Measurements from ENCODE around the gene AKAP6.

The AKAP6 gene

GRCh38 chr14:32561520-32561919, 232.4 kb downstream of the AKAP6 start:
- H3K9me2 ChIP-seq (replicated peaks; ENCODE audit: control insufficient read depth, low read length) = no peaks in the 10 kb centered on the region
- H3F3A ChIP-seq (ENCODE audit: control insufficient read depth, insufficient read depth) = no peaks in the 10 kb centered on the region
- H4K20me1 ChIP-seq (ENCODE audit: control insufficient read depth, insufficient read depth, low read depth, low read length) = no peaks in the 10 kb centered on the region
- H3K4me3 ChIP-seq (ENCODE audit: low read length) = no peak overlapping the region
- no peaks in the 10 kb centered on the region for H3K4me1 ChIP-seq (ENCODE audit: control insufficient read depth, low read length)
- no peaks in the 10 kb centered on the region for H3K79me2 ChIP-seq (ENCODE audit: control insufficient read depth, low read length)
- no peaks in the 10 kb centered on the region for H3K27me3 ChIP-seq (ENCODE audit: control insufficient read depth, low read length)
- no peak overlapping the region for H3K27ac ChIP-seq (ENCODE audit: low read depth, low read length)
- no peaks in the 10 kb centered on the region for H3K36me3 ChIP-seq (ENCODE audit: control insufficient read depth, low read length)
- TF ChIP-seq EZH2phosphoT487 (IDR thresholded peaks at IDR 0.05; ENCODE audit: borderline replicate concordance, low read length) (no peak), CTCF (IDR thresholded peaks at IDR 0.05; ENCODE audit: low read depth, low read length, poor library complexity, severe bottlenecking) (no peak)
- H3K9me3 ChIP-seq (ENCODE audit: control insufficient read depth, insufficient read depth, low read length) = no peaks in the 10 kb centered on the region
- no peak overlapping the region for H3K4me2 ChIP-seq (ENCODE audit: low read length)

GRCh38 chr14:32564596-32564995, 235.5 kb downstream of the AKAP6 start:
- H3K9me3 ChIP-seq (ENCODE audit: control insufficient read depth, insufficient read depth, low read length) = no peaks in the 10 kb centered on the region
- H3K27ac ChIP-seq (ENCODE audit: low read depth, low read length) = no peak overlapping the region
- H4K20me1 ChIP-seq (ENCODE audit: control insufficient read depth, insufficient read depth, low read depth, low read length) = no peaks in the 10 kb centered on the region
- H3K9me2 ChIP-seq (replicated peaks; ENCODE audit: control insufficient read depth, low read length) = no peaks in the 10 kb centered on the region
- H3K27me3 ChIP-seq (ENCODE audit: control insufficient read depth, low read length) = no peaks in the 10 kb centered on the region
- H3K79me2 ChIP-seq (ENCODE audit: control insufficient read depth, low read length) = no peaks in the 10 kb centered on the region
- no peaks in the 10 kb centered on the region for H3K4me1 ChIP-seq (ENCODE audit: control insufficient read depth, low read length)
- H3F3A ChIP-seq (ENCODE audit: control insufficient read depth, insufficient read depth) = no peaks in the 10 kb centered on the region
- H3K4me2 ChIP-seq (ENCODE audit: low read length) = no peak overlapping the region
- TF ChIP-seq EZH2phosphoT487 (IDR thresholded peaks at IDR 0.05; ENCODE audit: borderline replicate concordance, low read length) (no peak), CTCF (IDR thresholded peaks at IDR 0.05; ENCODE audit: low read depth, low read length, poor library complexity, severe bottlenecking) (no peak)
- no peaks in the 10 kb centered on the region for H3K36me3 ChIP-seq (ENCODE audit: control insufficient read depth, low read length)
- no peak overlapping the region for H3K4me3 ChIP-seq (ENCODE audit: low read length)

- no peak overlapping the region for H3K4me3 ChIP-seq (ENCODE audit: low read length)
Observed at GRCh38 chr14:32565256-32565655, 236.2 kb downstream of the AKAP6 start.

More at GRCh38 chr14:32565256-32565655, 236.2 kb downstream of the AKAP6 start:
- Histone ChIP-seq H3F3A (ENCODE audit: control insufficient read depth, insufficient read depth) (no peaks in the 10 kb centered on the region), H3K9me2 (replicated peaks; ENCODE audit: control insufficient read depth, low read length) (no peaks in the 10 kb centered on the region), H3K4me2 (ENCODE audit: low read length) (no peak overlapping the region), H3K79me2 (ENCODE audit: control insufficient read depth, low read length) (no peaks in the 10 kb centered on the region), H4K20me1 (ENCODE audit: control insufficient read depth, insufficient read depth, low read depth, low read length) (no peaks in the 10 kb centered on the region), H3K4me1 (ENCODE audit: control insufficient read depth, low read length) (no peaks in the 10 kb centered on the region), H3K27ac (ENCODE audit: low read depth, low read length) (no peak overlapping the region), H3K27me3 (ENCODE audit: control insufficient read depth, low read length) (no peaks in the 10 kb centered on the region), H3K36me3 (ENCODE audit: control insufficient read depth, low read length) (no peaks in the 10 kb centered on the region), H3K9me3 (ENCODE audit: control insufficient read depth, insufficient read depth, low read length) (no peaks in the 10 kb centered on the region)
- TF ChIP-seq EZH2phosphoT487 (IDR thresholded peaks at IDR 0.05; ENCODE audit: borderline replicate concordance, low read length) (no peak), CTCF (IDR thresholded peaks at IDR 0.05; ENCODE audit: low read depth, low read length, poor library complexity, severe bottlenecking) (no peak)
